IMR-90 (cell line): ENCODE data around the gene FBXO3. TPM values are rescaled to one million over a fixed set of nuclear protein-coding genes. Genes with fewer than 3 reads are reported as not detected.
A peak's percentile ranks its signal among the peaks of the same experiment; 100 is the strongest.

Experiments
- ATAC-seq: fragments of 200-7000 bp; cut with Tn5 transposase; 2 replicates; pipeline ENCODE4 v1.9.1; 2020; ENCODE audit warnings: low read depth, mild to moderate bottlenecking, moderate library complexity
- BruUV-seq: library from RNA; stranded (reverse); fragments of 400-500 nt; replicated peaks from 2 replicates; lab custom pipeline; 2021; lab: Mats Ljungman, UMichigan
- CTCF ChIA-PET: fragments of 300-600 bp; formaldehyde crosslinking; extraction: SDS; loops from one replicate; lab custom pipeline; 2021; ENCODE audit warnings: antibody characterized with exemption; lab: Yijun Ruan, JAX
- POLR2A ChIA-PET: fragments of 300-600 bp; sonication (Branson Sonifier 250); formaldehyde crosslinking; loops from one replicate; lab custom pipeline; 2022; ENCODE audit warnings: antibody characterized with exemption; ENCODE audit not compliant: unreplicated experiment; lab: Charles Lee
- DNase-seq: peaks from one replicate; pipeline ENCODE4 v3.0.0; 2013
- H2AFZ ChIP-seq: replicated peaks from 2 replicates; pipeline ENCODE3; 2013; ENCODE audit warnings: low read length, mild to moderate bottlenecking; ENCODE audit not compliant: poor library complexity
- H2AK5ac ChIP-seq: 2 replicates; pipeline ENCODE4 v1.6.1; 2013; ENCODE audit warnings: low read depth, low read length, inconsistent platforms
- H2AK9ac ChIP-seq: replicated peaks from 2 replicates; pipeline ENCODE3; 2013; ENCODE audit warnings: mild to moderate bottlenecking, low read depth, low read length, moderate library complexity; ENCODE audit not compliant: poor library complexity
- H2BK120ac ChIP-seq: 2 replicates; pipeline ENCODE4 v1.6.1; 2013; ENCODE audit warnings: low read depth, low read length, inconsistent platforms
- H2BK15ac ChIP-seq: 3 replicates; pipeline ENCODE4 v1.6.1; 2013; ENCODE audit warnings: low read depth, low read length, inconsistent platforms
- H2BK20ac ChIP-seq: 2 replicates; pipeline ENCODE4 v1.6.1; 2013; ENCODE audit warnings: low read depth, mild to moderate bottlenecking, inconsistent platforms, low read length, moderate library complexity
- H2BK5ac ChIP-seq: 2 replicates; pipeline ENCODE4 v1.6.1; 2013; ENCODE audit warnings: mild to moderate bottlenecking, low read depth, low read length, inconsistent platforms; ENCODE audit not compliant: poor library complexity, severe bottlenecking
- H3K14ac ChIP-seq: replicated peaks from 2 replicates; pipeline ENCODE4 v1.6.1; 2013; ENCODE audit warnings: low read depth, low read length, inconsistent platforms
- H3K18ac ChIP-seq: 2 replicates; pipeline ENCODE4 v1.6.1; 2013; ENCODE audit warnings: low read depth, low read length, control low read depth
- H3K23ac ChIP-seq: 2 replicates; pipeline ENCODE4 v1.6.1; 2013; ENCODE audit warnings: low read depth, low read length, inconsistent platforms
- H3K27ac ChIP-seq: 2 replicates; pipeline ENCODE4 v1.5.1; 2013; ENCODE audit warnings: mild to moderate bottlenecking, control low read depth, low read length; ENCODE audit not compliant: insufficient read depth
- H3K27me3 ChIP-seq: 2 replicates; pipeline ENCODE4 v1.6.1; 2013; ENCODE audit warnings: low read length; ENCODE audit not compliant: control insufficient read depth, insufficient read depth
- H3K36me3 ChIP-seq: 2 replicates; pipeline ENCODE4 v1.6.1; 2013; ENCODE audit warnings: low read length, mixed read lengths; ENCODE audit not compliant: control insufficient read depth, insufficient read depth
- H3K4ac ChIP-seq: 2 replicates; pipeline ENCODE4 v1.6.1; 2013; ENCODE audit warnings: low read depth, low read length, inconsistent platforms
- H3K4me1 ChIP-seq: 2 replicates; pipeline ENCODE4 v1.6.1; 2013; ENCODE audit warnings: low read length, mixed read lengths; ENCODE audit not compliant: control insufficient read depth, insufficient read depth
- H3K4me2 ChIP-seq: 2 replicates; pipeline ENCODE4 v1.6.1; 2013; ENCODE audit warnings: low read depth, mild to moderate bottlenecking, control low read depth, low read length, moderate library complexity
- H3K4me3 ChIP-seq: 2 replicates; pipeline ENCODE4 v1.5.1; 2013; ENCODE audit warnings: low read depth, mild to moderate bottlenecking, control low read depth, low read length, moderate library complexity; ENCODE audit not compliant: insufficient read depth
- H3K56ac ChIP-seq: 2 replicates; pipeline ENCODE4 v1.6.1; 2013; ENCODE audit warnings: low read length, inconsistent platforms; ENCODE audit not compliant: insufficient read depth; ENCODE audit errors: extremely low read depth
- H3K79me1 ChIP-seq, 2 experiments: 2 replicates each; pipeline ENCODE4 v1.6.1; 2013; ENCODE audit warnings: low read length in 2 of 2, inconsistent platforms in 1 of 2, low read depth in 1 of 2
- H3K9ac ChIP-seq: 2 replicates; pipeline ENCODE4 v1.6.1; 2013; ENCODE audit warnings: low read depth, low read length, control low read depth
- H3K9me1 ChIP-seq: 2 replicates; pipeline ENCODE4 v1.6.1; 2013; ENCODE audit warnings: low read length, inconsistent platforms; ENCODE audit not compliant: insufficient read depth
- H3K9me3 ChIP-seq: 2 replicates; pipeline ENCODE4 v1.6.1; 2013; ENCODE audit warnings: low read length; ENCODE audit not compliant: control insufficient read depth, insufficient read depth
- H4K20me1 ChIP-seq: 2 replicates; pipeline ENCODE4 v1.6.1; 2013; ENCODE audit warnings: low read length, inconsistent platforms; ENCODE audit not compliant: insufficient read depth
- H4K5ac ChIP-seq: 2 replicates; pipeline ENCODE4 v1.6.1; 2013; ENCODE audit warnings: mild to moderate bottlenecking, low read depth, low read length, control low read depth
- H4K8ac ChIP-seq, 2 experiments: 2 replicates each; pipeline ENCODE4 v1.6.1; 2013; ENCODE audit warnings: low read depth in 2 of 2, low read length in 2 of 2, control low read depth in 1 of 2, inconsistent platforms in 1 of 2
- H4K91ac ChIP-seq: 2 replicates; pipeline ENCODE4 v1.6.1; 2013; ENCODE audit warnings: low read depth, low read length, inconsistent platforms; ENCODE audit not compliant: insufficient read depth
- MAZ ChIP-seq: IDR thresholded peaks from 2 replicates; pipeline ENCODE4 v1.6.1; 2012; ENCODE audit warnings: low read depth, mild to moderate bottlenecking, low read length, improper control_type of control experiment, moderate library complexity, borderline replicate concordance
- MXI1 ChIP-seq: IDR thresholded peaks from 2 replicates; pipeline ENCODE4 v1.6.1; 2012; ENCODE audit warnings: low read depth, mild to moderate bottlenecking, low read length, moderate library complexity, borderline replicate concordance
- WGBS, 2 experiments: methylation state at CpG; one replicate each; pipeline versions ENCODE4 v1.1.5 to v1.1.7; 2013; ENCODE audit warnings: missing lambda C conversion rate in 2 of 2; ENCODE audit not compliant: insufficient read length in 1 of 2; ENCODE audit errors: extremely low coverage in 2 of 2; 5-methylcytosine and 5-hydroxymethylcytosine counted together
- dilution Hi-C: fragments of 300-500 bp; cut with HindIII; formaldehyde crosslinking; loops from one replicate; pipeline ENCODE4 v1.14.3; 2018; ENCODE audit warnings: low sequenced_read_pairs; ENCODE audit not compliant: unreplicated experiment
- in situ Hi-C: fragments of 300-500 bp; cut with MboI; formaldehyde crosslinking; loops from 3 replicates; pipeline ENCODE4 v1.14.3; 2019; ENCODE audit warnings: low sequenced_read_pairs, inconsistent platforms, mixed read lengths
- intact Hi-C: fragments of 100-400 bp; cut with micrococcal nuclease; formaldehyde crosslinking; loops from 2 replicates; pipeline ENCODE4 v1.10.0; 2022
- polyA plus RNA-seq, 3 experiments: library from polyadenylated mRNA; depleted of rRNA; stranded (reverse); fragments of >200 nt; gene quantifications; 2 replicates each; pipeline ENCODE4 v1.2.3, GENCODE V29; 2012; ENCODE audit warnings: low replicate concordance in 1 of 3
- total RNA-seq: library from RNA; depleted of rRNA; stranded (reverse); fragments of >200 nt; gene quantifications from 2 replicates; pipeline ENCODE4 v1.2.3, GENCODE V29; 2012

FBXO3 gene
- total and polyA plus RNA-seq, 2 of the 4 experiments (the other 2 are of a cell fraction): 26.2 to 51.1 TPM

DNA sequence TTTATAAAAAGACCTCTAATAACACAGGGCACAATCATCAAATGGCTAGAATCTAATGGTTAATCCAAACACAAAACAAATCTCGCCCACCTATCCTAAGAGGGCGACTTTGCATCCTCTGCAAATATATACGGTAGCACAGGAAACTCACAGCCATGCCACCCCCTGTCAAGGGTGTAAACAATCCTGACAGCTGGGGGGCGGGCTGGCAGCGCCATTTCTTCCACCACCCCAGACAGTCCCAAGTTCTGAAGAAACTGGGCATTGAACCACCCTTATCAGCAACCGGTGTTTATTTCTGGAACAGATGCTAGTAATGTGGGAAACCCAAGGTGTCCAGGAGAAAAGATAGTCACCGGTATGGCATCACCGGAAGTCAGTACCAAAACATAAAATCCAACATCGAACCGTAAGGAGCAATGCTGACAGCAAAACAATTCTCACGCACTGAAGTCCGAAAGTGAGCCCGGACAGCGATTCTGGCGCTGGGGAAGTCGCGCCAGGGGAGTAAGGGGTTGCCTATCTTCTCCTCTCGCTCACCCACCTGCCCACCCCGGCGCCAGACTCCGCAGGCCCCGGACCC lies 825 bp downstream of the FBXO3 start:
- peak overlapping the region in 1 of 2 experiments; percentile 11; a peak in 2 of 4 replicates for H4K8ac ChIP-seq
- no TSS peak for BruUV-seq
- H2BK5ac ChIP-seq: no peak overlapping the region
- no peak overlapping the region for H2AK5ac ChIP-seq
- H3K79me1 ChIP-seq: peaks cover 15 to 27% of the 10 kb centered on the region in 2 experiments
- H3K9ac ChIP-seq: peak overlapping the region; percentile 84
- DNase-seq (peak; percentile 43), ATAC-seq (peak; percentile 3; the same call in 1 of the 2 replicates)
- no peak overlapping the region for H3K4ac ChIP-seq
- peak overlapping the region; percentile 94 for H2AFZ ChIP-seq
- peaks cover 11% of the 10 kb centered on the region for H3K4me1 ChIP-seq
- WGBS, 2 experiments: no CpG with 5 or more reads among the region's 22 CpGs
- H3K4me3 ChIP-seq: peak overlapping the region; percentile 82
- peaks cover 8% of the 10 kb centered on the region; the same call in 1 of the 2 replicates for H4K20me1 ChIP-seq
- no peak overlapping the region for H4K5ac ChIP-seq
- in situ Hi-C loops (no loop called here), intact Hi-C loops (no loop called here), dilution Hi-C loops (no loop called here)
- peak overlapping the region; percentile 86 for H2AK9ac ChIP-seq
- H3K14ac ChIP-seq: no peak overlapping the region
- no peaks in the 10 kb centered on the region for H3K9me3 ChIP-seq
- ChIA-PET POLR2A (no interaction called here), CTCF (interaction anchor here (1.2 kb wide), 1 partner anchor 58 kb away, joined by 3 read pairs; no protein-coding TSS in a partner anchor)
- peak overlapping the region; percentile 96 for H3K4me2 ChIP-seq
- H2BK120ac ChIP-seq: no peak overlapping the region
- no peak overlapping the region for H2BK15ac ChIP-seq
- no peak overlapping the region for H2BK20ac ChIP-seq
- H4K91ac ChIP-seq: no peak overlapping the region
- H3K18ac ChIP-seq: no peak overlapping the region
- H3K36me3 ChIP-seq: peaks cover 4% of the 10 kb centered on the region
- TF ChIP-seq MXI1: peak; percentile 76; the same call in 1 of the 2 replicates
- no peak for TF ChIP-seq MAZ
- peak overlapping the region; percentile 60; the same call in 1 of the 2 replicates for H3K23ac ChIP-seq
- peaks cover 17% of the 10 kb centered on the region for H3K9me1 ChIP-seq
- no peak overlapping the region for H3K56ac ChIP-seq
- peak overlapping the region; percentile 86; the same call in 1 of the 2 replicates for H3K27ac ChIP-seq
- H3K27me3 ChIP-seq: no peaks in the 10 kb centered on the region
